CD8-positive, alpha-beta memory T cell (primary cell): ENCODE results near the gene TADA1. TPM values are rescaled to one million over a fixed set of nuclear protein-coding genes. Genes with fewer than 3 reads are reported as not detected.

Experiments used
- polyA plus RNA-seq: library from polyadenylated mRNA; unstranded; fragments of 300-500 nt; fragmentation: Illumina TruSeq; gene quantifications from one replicate; pipeline ENCODE4 v1.2.3, GENCODE V29; 2021
- total RNA-seq, 2 experiments: library from RNA; stranded (reverse); gene quantifications; one replicate each; pipeline ENCODE4 v1.2.3, GENCODE V29; 2021

The TADA1 gene
- total and polyA plus RNA-seq, 3 experiments from 2014 or later, result 13.2 to 18.6 (median 18.5) TPM

Other genes starting within 250 kb of the TADA1 start
- gene POGK, start 36.8 kb downstream of the TADA1 start, total RNA-seq, result 10 to 100 TPM; 71.9 to 76.0 TPM
- 19.1 TPM for gene POGK, start 36.8 kb downstream of the TADA1 start, polyA plus RNA-seq
- gene ILDR2, start 99.3 kb upstream of the TADA1 start, total RNA-seq, result 1 to 10 TPM; 3.9 to 4.4 TPM
- gene ILDR2, start 99.3 kb upstream of the TADA1 start, polyA plus RNA-seq, result not detected
- gene MAEL, start 113.0 kb upstream of the TADA1 start, total RNA-seq, result not detected
- not detected for gene MAEL, start 113.0 kb upstream of the TADA1 start, polyA plus RNA-seq
- under 1 TPM; 0.66 to 0.97 TPM for gene GPA33, start 214.1 kb upstream of the TADA1 start, total RNA-seq
- 19.7 TPM for gene GPA33, start 214.1 kb upstream of the TADA1 start, polyA plus RNA-seq
- not detected for gene STYXL2, start 217.8 kb upstream of the TADA1 start, total RNA-seq
- gene STYXL2, start 217.8 kb upstream of the TADA1 start, polyA plus RNA-seq, result not detected